CD4-positive, alpha-beta T cell treated with Interleukin-6 at 100 ng/mL for 8 hours (primary cell): ENCODE results near the gene DOK7.

Source experiments
- DNase-seq: peaks from one replicate; pipeline ENCODE4 v3.0.0-alpha.2; 2020; ENCODE audit warnings: mixed read lengths, low spot score

DOK7 gene

DNA sequence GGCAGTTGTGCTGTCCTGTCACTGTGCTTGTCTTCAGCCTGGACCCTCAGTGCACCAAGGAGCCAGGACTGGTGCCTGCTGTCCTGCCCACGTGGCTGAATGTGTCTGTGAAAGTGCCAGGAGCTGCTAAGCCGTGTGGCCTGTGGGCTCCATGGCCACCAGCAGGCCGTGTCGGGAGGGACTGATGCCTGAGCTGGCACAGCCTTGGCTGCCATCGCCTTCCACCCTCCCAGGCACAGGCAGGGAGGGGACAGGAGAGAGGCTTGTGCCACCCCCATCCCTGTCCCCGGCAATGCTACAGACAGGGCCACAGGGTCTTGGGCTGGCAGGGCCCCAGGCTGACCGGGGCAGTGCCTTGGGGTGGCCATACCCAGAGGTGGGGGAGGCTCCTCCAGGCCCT, 24.8 kb downstream of the DOK7 start:
- no peak for DNase-seq

DNA sequence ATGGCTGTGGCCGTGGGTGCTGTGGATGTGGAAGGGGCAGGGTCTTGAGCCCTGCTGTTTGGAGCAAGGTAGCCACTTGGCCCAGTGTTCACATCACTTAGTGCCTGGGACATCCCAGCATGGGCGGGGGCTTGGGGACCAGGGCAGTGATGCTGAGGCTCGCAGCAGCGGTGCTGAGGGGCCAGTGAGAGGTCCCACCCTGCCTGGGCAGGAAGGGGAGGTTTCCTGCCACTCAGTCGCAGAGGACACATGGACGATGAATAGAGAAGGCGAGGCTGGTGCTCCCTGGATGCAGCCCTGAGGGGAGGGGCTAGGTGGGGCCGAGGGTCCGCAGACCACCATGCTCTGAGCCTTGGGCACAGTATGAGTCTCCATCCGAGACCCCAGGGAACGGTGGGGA, 25.7 kb downstream of the DOK7 start:
- DNase-seq, result no peak

DNA sequence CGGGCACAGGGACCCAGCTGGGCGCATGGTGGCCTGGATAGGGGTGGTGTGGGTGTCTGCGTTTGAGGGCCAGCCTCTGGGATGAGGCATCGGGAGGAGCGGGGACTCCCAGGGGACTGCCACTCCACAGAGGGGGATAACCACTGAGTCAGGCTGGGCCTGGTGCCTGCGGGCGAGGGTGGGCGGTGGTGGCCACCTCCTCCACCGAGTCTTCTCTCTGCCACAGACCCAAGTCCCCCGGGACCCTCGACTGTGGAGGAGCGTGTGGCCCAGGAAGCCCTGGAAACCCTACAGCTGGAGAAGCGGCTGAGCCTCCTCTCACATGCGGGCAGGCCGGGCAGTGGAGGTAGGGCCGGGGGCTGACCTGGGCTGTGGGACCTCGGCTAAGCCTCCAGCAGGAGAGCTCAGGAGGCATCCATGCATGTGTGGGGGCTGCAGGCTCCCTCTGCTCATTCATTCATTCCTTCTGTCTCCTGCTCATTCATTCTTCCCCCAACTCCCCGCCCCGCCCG, 26.4 kb downstream of the DOK7 start:
- no peak for DNase-seq

GRCh38 chr4:3491681-3492405, 28.7 kb downstream of the DOK7 start:
- DNase-seq, result no peak

GRCh38 chr4:3492741-3493719, 29.9 kb downstream of the DOK7 start:
- DNase-seq, result no peak

- no peak for DNase-seq
Measured at GRCh38 chr4:3493720-3494461, 30.8 kb downstream of the DOK7 start.

DNA sequence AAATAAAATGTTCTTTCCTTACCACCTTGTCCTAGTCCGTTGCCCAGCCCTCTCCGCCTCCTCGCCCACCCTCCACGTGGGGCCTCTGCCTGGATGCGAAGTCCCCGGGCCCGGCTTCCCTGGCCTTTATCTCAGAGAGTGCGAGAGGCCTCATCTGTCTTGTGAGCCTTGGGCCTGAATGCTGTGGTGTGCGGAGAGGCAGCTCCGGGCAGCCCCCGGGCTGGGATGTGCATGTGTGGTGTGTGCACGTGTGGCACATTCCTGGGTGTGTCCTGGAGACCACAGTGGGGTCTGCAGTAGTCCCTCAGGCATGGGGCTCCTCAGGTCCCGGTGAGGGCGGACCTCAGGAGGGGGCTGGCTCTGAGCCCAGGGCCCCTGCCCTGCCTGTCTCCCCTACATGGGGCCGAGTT, 31.4 kb downstream of the DOK7 start:
- no peak for DNase-seq

GRCh38 chr4:3495204-3495975, 32.3 kb downstream of the DOK7 start:
- no peak for DNase-seq

DNA sequence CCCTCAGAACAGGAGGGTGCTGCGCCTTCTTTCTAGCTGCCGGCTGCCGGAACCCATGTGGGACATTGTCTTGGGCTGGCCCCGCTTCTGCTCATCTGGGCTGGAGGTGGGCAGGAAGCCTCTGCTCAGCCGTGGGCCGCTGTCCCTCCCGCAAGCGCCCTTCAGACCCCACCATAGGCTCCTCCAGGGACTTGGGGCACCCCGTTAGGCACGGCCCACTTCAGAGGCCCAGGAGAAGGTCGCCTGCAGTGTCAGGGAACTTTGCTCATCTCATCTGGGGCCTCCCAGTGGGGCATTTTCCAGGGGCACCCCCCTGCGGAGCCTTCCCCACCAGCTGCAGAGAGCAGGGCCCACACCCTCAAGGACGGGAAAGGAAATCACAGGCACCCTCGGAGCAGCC, 32.9 kb downstream of the DOK7 start:
- no peak for DNase-seq

DNA sequence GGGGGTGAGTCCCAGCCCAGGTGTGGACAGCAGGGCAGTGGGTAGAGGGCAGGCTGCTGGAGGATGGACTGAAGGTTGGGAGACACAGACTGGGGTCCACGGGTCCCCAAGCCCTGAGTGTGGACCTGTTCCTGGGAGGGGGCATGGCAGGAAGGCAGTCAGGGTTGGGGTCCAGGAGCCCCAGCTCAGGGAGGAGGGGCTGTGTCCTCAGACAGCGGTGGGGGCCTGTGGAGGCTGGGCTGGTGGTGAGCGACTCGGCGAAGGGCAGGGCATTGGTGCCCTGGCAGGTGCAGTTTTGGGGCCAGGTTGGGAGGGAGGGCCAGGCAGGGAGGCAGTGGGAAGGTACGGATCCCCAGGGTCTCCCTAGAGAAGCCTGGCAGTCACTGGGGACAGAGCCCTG, 34.0 kb downstream of the DOK7 start:
- DNase-seq, result no peak

DNA sequence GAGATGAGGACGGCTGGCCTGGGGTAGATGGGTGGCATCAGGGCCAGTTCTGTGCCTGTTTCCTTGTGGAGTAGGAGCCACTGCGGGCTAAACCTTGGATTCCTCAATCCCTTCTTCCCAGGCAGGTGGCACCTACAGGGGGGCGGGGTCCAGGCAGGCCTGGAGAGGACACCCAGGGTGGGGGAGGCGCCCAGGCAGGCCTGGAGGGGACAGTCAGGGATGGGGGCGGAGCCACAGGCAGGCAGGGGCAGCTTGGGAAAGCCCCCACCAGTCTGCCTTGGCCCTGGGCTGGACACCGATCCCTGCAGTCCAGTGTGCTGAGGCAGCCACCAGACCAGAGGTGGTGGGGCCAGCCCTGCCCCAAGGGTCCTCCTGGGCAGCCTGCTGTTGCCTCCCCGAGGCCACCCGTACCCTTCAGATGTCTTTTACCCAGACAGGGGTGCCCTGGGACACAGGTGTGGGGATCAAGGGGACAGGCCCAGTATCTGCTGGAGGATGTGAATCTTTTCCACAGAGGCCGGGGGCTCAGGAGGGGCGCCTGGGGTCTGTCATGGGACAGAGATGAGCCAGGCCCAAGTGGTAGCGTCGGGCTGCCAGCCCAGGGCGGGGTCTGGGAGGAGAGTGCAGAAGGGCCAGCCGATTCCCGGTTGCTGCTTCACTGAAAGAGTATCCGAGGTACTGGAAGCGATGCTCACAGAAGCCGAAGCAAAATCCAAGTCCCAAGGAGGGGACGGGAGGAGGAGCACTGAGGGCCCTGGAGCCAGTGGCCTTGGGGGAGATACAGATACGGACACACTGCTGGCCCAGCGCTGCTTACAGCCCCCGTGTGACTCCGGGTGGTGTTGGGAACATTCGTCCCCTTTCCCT, 34.6 kb downstream of the DOK7 start:
- DNase-seq, result no peak

- DNase-seq, result no peak
Measured at GRCh38 chr4:3498407-3498806, 35.3 kb downstream of the DOK7 start.

DNA sequence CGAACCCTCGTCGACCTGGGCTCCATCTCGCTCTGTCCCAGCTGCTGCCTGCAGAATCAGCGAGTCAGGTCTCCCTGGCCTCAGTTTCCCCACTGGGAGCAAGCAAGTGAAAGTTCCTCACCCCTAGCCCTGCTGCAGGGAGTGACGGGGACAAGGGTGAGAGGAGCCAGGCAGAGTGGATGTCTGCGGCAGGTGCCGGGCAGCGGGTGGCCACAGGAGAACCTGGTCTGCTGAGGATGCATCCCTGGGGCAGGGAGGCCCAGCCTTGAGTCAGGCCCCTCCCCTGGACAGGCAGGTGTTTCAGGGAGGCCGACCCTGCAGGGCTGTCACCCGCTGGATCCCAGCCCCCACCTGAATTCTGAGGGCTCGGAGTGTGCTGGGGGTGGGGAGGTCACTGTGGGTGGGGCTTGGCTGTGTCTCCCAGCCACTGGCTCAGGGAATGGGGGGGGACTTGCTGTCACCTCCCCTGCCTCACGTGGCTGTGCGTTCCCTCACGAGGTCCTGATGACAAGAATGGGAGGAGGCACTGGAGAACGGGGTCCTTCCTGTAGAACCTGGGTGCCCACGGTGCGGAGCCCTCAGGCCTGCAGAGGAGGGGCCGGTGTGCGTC, 35.9 kb downstream of the DOK7 start:
- no peak for DNase-seq

- DNase-seq, result no peak
Measured at GRCh38 chr4:3499710-3500109, 36.6 kb downstream of the DOK7 start.

DNA sequence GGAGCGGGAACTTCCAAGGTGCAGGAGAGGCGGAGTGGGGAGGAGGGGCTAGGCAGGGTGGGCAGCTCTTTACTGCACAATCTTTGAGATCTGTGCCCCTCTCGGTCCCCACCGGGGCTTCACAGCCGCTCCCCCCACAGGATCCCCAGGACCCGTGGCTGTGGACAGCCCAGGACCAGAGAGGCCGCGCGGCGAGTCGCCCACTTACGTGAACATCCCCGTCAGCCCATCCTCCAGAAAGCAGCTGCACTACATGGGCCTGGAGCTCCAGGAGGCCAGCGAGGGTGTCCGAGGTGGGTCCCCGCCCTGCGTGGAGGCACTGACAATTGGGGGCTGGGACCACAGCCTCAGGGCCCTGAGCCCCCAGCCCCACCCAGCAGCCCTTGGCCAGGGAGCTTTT, 37.0 kb downstream of the DOK7 start:
- DNase-seq, result no peak

DNA sequence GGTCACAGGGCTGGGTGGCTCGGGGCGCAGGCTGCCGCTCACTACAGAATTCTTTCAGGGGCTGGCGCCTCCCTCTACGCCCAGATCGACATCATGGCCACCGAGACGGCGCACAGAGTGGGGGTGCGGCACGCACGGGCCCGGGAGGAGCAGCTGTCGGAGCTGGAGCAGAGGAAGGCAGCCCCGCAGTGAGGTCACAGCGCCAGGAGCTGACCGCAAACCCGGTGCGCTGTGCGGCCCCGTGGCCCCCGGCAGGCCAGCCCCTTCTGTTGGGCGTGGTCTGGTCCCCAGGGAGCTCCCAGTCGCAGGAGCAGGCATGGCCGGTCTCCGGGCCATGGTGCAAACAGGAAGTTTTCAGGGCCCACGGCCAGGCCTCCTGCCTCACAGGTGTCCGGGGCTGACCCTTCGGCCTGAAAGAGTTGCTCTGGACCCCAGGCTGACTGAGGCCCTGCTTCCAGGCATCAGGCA, 37.6 kb downstream of the DOK7 start:
- no peak for DNase-seq

GRCh38 chr4:3501126-3501824, 38.2 kb downstream of the DOK7 start:
- DNase-seq, result no peak

GRCh38 chr4:3501825-3502425, 38.8 kb downstream of the DOK7 start:
- no peak for DNase-seq
